Activated T-cell treated with anti-CD3 and anti-CD28 coated beads, Interleukin-2, amount 50 U/mL, for 72 hours (primary cell): ENCODE measurements around the gene SCMH1. TPM values are rescaled to one million over a fixed set of nuclear protein-coding genes. Genes with fewer than 3 reads are reported as not detected.

ENCODE experiments used
- ATAC-seq, 2 donors: fragments of 150-1000 bp; cut with Tn5 transposase; replicated peaks in 1 of 2; 2 replicates each; pipeline ENCODE4 v1.10.0; 2021; ENCODE audit warnings: moderate library complexity in 2 of 2, mild to moderate bottlenecking in 1 of 2
- DNase-seq, 2 donors: peaks; one replicate each; pipeline ENCODE4 v3.0.0; 2021 to 2022; ENCODE audit warnings: mixed read lengths in 1 of 2
- H3K27ac Mint-ChIP-seq: one replicate; pipeline ENCODE4 v1.8.0; 2022; ENCODE audit warnings: mild to moderate bottlenecking, moderate library complexity, mixed read lengths
- H3K27me3 Mint-ChIP-seq: one replicate; pipeline ENCODE4 v1.8.0; 2022; ENCODE audit warnings: low read depth, mixed read lengths
- H3K36me3 Mint-ChIP-seq, 2 donors: one replicate each; pipeline ENCODE4 v1.8.0; 2022; ENCODE audit warnings: mixed read lengths in 2 of 2, mild to moderate bottlenecking in 1 of 2; ENCODE audit not compliant: insufficient read depth in 2 of 2
- H3K4me1 Mint-ChIP-seq: one replicate; pipeline ENCODE4 v1.8.0; 2022; ENCODE audit warnings: low read depth, mixed read lengths
- H3K4me3 Mint-ChIP-seq, 2 donors: one replicate each; pipeline ENCODE4 v1.8.0; 2022; ENCODE audit warnings: mild to moderate bottlenecking in 2 of 2, mixed read lengths in 2 of 2, moderate library complexity in 2 of 2
- H3K9me3 Mint-ChIP-seq, 2 donors: one replicate each; pipeline ENCODE4 v1.8.0; 2022; ENCODE audit warnings: mixed read lengths in 2 of 2
- total RNA-seq, 2 donors: library from RNA; stranded (reverse); gene quantifications; one replicate each; pipeline ENCODE4 v1.2.3, GENCODE V29; 2022

The SCMH1 gene
- total RNA-seq, 2 donors from 2014 or later = 28.5 to 28.8 TPM

GRCh38 chr1:41109310-41110197, 132.6 kb downstream of the SCMH1 start:
- H3K36me3 Mint-ChIP-seq = peaks cover 0 to 6% of the 10 kb centered on the region in 2 donors
- H3K27ac Mint-ChIP-seq = peak overlapping the region; percentile 0
- no peak for DNase-seq
- no peaks in the 10 kb centered on the region for H3K9me3 Mint-ChIP-seq
- H3K4me3 Mint-ChIP-seq = no peak overlapping the region
- no peaks in the 10 kb centered on the region for H3K27me3 Mint-ChIP-seq
- no peak for ATAC-seq
- no peaks in the 10 kb centered on the region for H3K4me1 Mint-ChIP-seq

- no peak overlapping the region for H3K4me3 Mint-ChIP-seq
- no peaks in the 10 kb centered on the region for H3K9me3 Mint-ChIP-seq
- DNase-seq = no peak
- no peak overlapping the region for H3K27ac Mint-ChIP-seq
- H3K4me1 Mint-ChIP-seq = no peaks in the 10 kb centered on the region
- H3K36me3 Mint-ChIP-seq = peaks cover 0 to 6% of the 10 kb centered on the region in 2 donors
- no peak for ATAC-seq
- no peaks in the 10 kb centered on the region for H3K27me3 Mint-ChIP-seq
Measured at GRCh38 chr1:41108696-41109275, 133.3 kb downstream of the SCMH1 start.

GRCh38 chr1:41103766-41104165, 138.3 kb downstream of the SCMH1 start:
- H3K27ac Mint-ChIP-seq = no peak overlapping the region
- ATAC-seq (no peak), DNase-seq (no peak)
- no peak overlapping the region for H3K4me3 Mint-ChIP-seq
- H3K36me3 Mint-ChIP-seq = peaks cover 0 to 2% of the 10 kb centered on the region in 2 donors
- no peaks in the 10 kb centered on the region for H3K4me1 Mint-ChIP-seq
- no peaks in the 10 kb centered on the region for H3K9me3 Mint-ChIP-seq
- no peaks in the 10 kb centered on the region for H3K27me3 Mint-ChIP-seq

GRCh38 chr1:41102653-41103052, 139.5 kb downstream of the SCMH1 start:
- Mint-ChIP-seq H3K4me3 (no peak overlapping the region), H3K27me3 (no peaks in the 10 kb centered on the region), H3K9me3 (no peaks in the 10 kb centered on the region), H3K36me3 (peaks cover 0 to 2% of the 10 kb centered on the region in 2 donors), H3K27ac (no peak overlapping the region), H3K4me1 (no peaks in the 10 kb centered on the region)
- no peak for ATAC-seq
- no peak for DNase-seq

GRCh38 chr1:41101950-41102607, 140.0 kb downstream of the SCMH1 start:
- peaks cover 0 to 2% of the 10 kb centered on the region in 2 donors for H3K36me3 Mint-ChIP-seq
- no peaks in the 10 kb centered on the region for H3K9me3 Mint-ChIP-seq
- no peak overlapping the region for H3K4me3 Mint-ChIP-seq
- no peak overlapping the region for H3K27ac Mint-ChIP-seq
- ATAC-seq (no peak), DNase-seq (no peak)
- no peaks in the 10 kb centered on the region for H3K27me3 Mint-ChIP-seq
- H3K4me1 Mint-ChIP-seq = no peaks in the 10 kb centered on the region

- DNase-seq (no peak), ATAC-seq (no peak)
- no peak overlapping the region for H3K27ac Mint-ChIP-seq
- H3K4me3 Mint-ChIP-seq = no peak overlapping the region
- no peaks in the 10 kb centered on the region for H3K9me3 Mint-ChIP-seq
- H3K27me3 Mint-ChIP-seq = no peaks in the 10 kb centered on the region
- no peaks in the 10 kb centered on the region for H3K36me3 Mint-ChIP-seq
- H3K4me1 Mint-ChIP-seq = no peaks in the 10 kb centered on the region
Measured at GRCh38 chr1:41101076-41101475, 141.0 kb downstream of the SCMH1 start.

GRCh38 chr1:41100170-41100569, 141.9 kb downstream of the SCMH1 start:
- H3K36me3 Mint-ChIP-seq = no peaks in the 10 kb centered on the region
- H3K4me3 Mint-ChIP-seq = no peak overlapping the region
- H3K9me3 Mint-ChIP-seq = no peaks in the 10 kb centered on the region
- H3K4me1 Mint-ChIP-seq = no peaks in the 10 kb centered on the region
- no peak for ATAC-seq
- H3K27ac Mint-ChIP-seq = no peak overlapping the region
- DNase-seq = no peak
- no peaks in the 10 kb centered on the region for H3K27me3 Mint-ChIP-seq

GRCh38 chr1:41098730-41099460, 143.2 kb downstream of the SCMH1 start:
- no peaks in the 10 kb centered on the region for H3K9me3 Mint-ChIP-seq
- ATAC-seq = no peak
- H3K4me3 Mint-ChIP-seq = no peak overlapping the region
- no peak overlapping the region for H3K27ac Mint-ChIP-seq
- no peaks in the 10 kb centered on the region for H3K27me3 Mint-ChIP-seq
- no peaks in the 10 kb centered on the region for H3K36me3 Mint-ChIP-seq
- DNase-seq = no peak
- H3K4me1 Mint-ChIP-seq = no peaks in the 10 kb centered on the region

- ATAC-seq (no peak), DNase-seq (no peak)
- Mint-ChIP-seq H3K9me3 (no peaks in the 10 kb centered on the region), H3K27ac (no peak overlapping the region), H3K36me3 (peaks cover 0 to 2% of the 10 kb centered on the region in 2 donors), H3K4me3 (no peak overlapping the region), H3K27me3 (no peaks in the 10 kb centered on the region), H3K4me1 (no peaks in the 10 kb centered on the region)
Measured at GRCh38 chr1:41097105-41097504, 145.0 kb downstream of the SCMH1 start.

GRCh38 chr1:41093826-41094225, 148.3 kb downstream of the SCMH1 start:
- no peak for DNase-seq
- no peaks in the 10 kb centered on the region for H3K4me1 Mint-ChIP-seq
- H3K4me3 Mint-ChIP-seq = no peak overlapping the region
- no peak for ATAC-seq
- H3K27me3 Mint-ChIP-seq = no peaks in the 10 kb centered on the region
- no peaks in the 10 kb centered on the region for H3K9me3 Mint-ChIP-seq
- peaks cover 0 to 2% of the 10 kb centered on the region in 2 donors for H3K36me3 Mint-ChIP-seq
- no peak overlapping the region for H3K27ac Mint-ChIP-seq

- DNase-seq (no peak), ATAC-seq (no peak)
- Mint-ChIP-seq H3K9me3 (no peaks in the 10 kb centered on the region), H3K4me3 (no peak overlapping the region), H3K4me1 (no peaks in the 10 kb centered on the region), H3K27me3 (no peaks in the 10 kb centered on the region), H3K27ac (no peak overlapping the region), H3K36me3 (peaks cover 0 to 3% of the 10 kb centered on the region in 2 donors)
Measured at GRCh38 chr1:41086921-41087320, 155.2 kb downstream of the SCMH1 start.

- Mint-ChIP-seq H3K4me3 (no peak overlapping the region), H3K36me3 (peaks cover 4 to 5% of the 10 kb centered on the region in 2 donors), H3K4me1 (no peaks in the 10 kb centered on the region), H3K27me3 (no peaks in the 10 kb centered on the region), H3K9me3 (peaks cover 3% of the 10 kb centered on the region in 2 donors), H3K27ac (no peak overlapping the region)
- no peak for ATAC-seq
- no peak for DNase-seq
Measured at GRCh38 chr1:41078616-41079015, 163.5 kb downstream of the SCMH1 start.

- Mint-ChIP-seq H3K4me1 (no peaks in the 10 kb centered on the region), H3K27me3 (no peaks in the 10 kb centered on the region)
- no peak for ATAC-seq
Measured at GRCh38 chr1:41078193-41078592, 163.9 kb downstream of the SCMH1 start.

More at GRCh38 chr1:41078193-41078592, 163.9 kb downstream of the SCMH1 start:
- H3K9me3 Mint-ChIP-seq = peaks cover 3% of the 10 kb centered on the region in 2 donors
- no peak overlapping the region for H3K4me3 Mint-ChIP-seq
- H3K27ac Mint-ChIP-seq = no peak overlapping the region
- DNase-seq = no peak
- H3K36me3 Mint-ChIP-seq = peaks cover 4 to 5% of the 10 kb centered on the region in 2 donors
